Kidney (tissue), 14 donors: ENCODE data around the gene PDE1C. TPM values are rescaled to one million over a fixed set of nuclear protein-coding genes. Genes with fewer than 3 reads are reported as not detected.

ENCODE experiments used
- DNase-seq, 5 donors: peaks; one replicate each; pipeline ENCODE4 v3.0.0-alpha.2; 2013 to 2020
- FAIRE-seq: peaks from 2 replicates; lab custom pipeline; 2012; peaks lifted over from hg19 to GRCh38; lab: Jason Lieb, UNC
- H3K27ac ChIP-seq, 2 donors: one replicate each; pipeline ENCODE4 v1.7.0; 2013; ENCODE audit warnings: low read depth in 2 of 2, low read length in 2 of 2, inconsistent platforms in 1 of 2
- H3K27me3 ChIP-seq: one replicate; pipeline ENCODE4 v1.7.1; 2013; ENCODE audit warnings: low read length, inconsistent platforms; ENCODE audit not compliant: control insufficient read depth, insufficient read depth
- H3K36me3 ChIP-seq, 3 donors: one replicate each; pipeline versions ENCODE4 v1.7.0 to v1.7.1; 2013; ENCODE audit warnings: low read length in 3 of 3, control low read depth in 1 of 3, inconsistent platforms in 1 of 3; ENCODE audit not compliant: insufficient read depth in 3 of 3, control insufficient read depth in 2 of 3
- H3K4me1 ChIP-seq, 3 donors: one replicate each; pipeline versions ENCODE4 v1.7.0 to v1.7.1; 2013; ENCODE audit warnings: low read length in 3 of 3, inconsistent platforms in 1 of 3, low read depth in 1 of 3; ENCODE audit not compliant: control insufficient read depth in 2 of 3, insufficient read depth in 2 of 3
- H3K4me3 ChIP-seq, 3 donors: one replicate each; pipeline versions ENCODE4 v1.7.0 to v1.8.1; 2013; ENCODE audit warnings: low read length in 3 of 3, control low read depth in 1 of 3, inconsistent platforms in 1 of 3
- H3K9ac ChIP-seq, 3 donors: one replicate each; pipeline versions ENCODE4 v1.7.0 to v1.7.1; 2013; ENCODE audit warnings: low read length in 3 of 3, control low read depth in 1 of 3, inconsistent platforms in 1 of 3
- H3K9me3 ChIP-seq, 3 donors: one replicate each; pipeline versions ENCODE4 v1.7.0 to v1.7.1; 2013; ENCODE audit warnings: low read length in 3 of 3, control low read depth in 1 of 3, inconsistent platforms in 1 of 3; ENCODE audit not compliant: control insufficient read depth in 2 of 3, insufficient read depth in 1 of 3
- CTCF ChIP-seq: IDR thresholded peaks from 3 replicates; pipeline ENCODE4 v1.5.1; 2012; ENCODE audit warnings: mild to moderate bottlenecking, moderate library complexity, borderline replicate concordance; ENCODE audit not compliant: insufficient read depth; ENCODE audit errors: extremely low read depth
- intact Hi-C: fragments of 100-400 bp; cut with DNase I; formaldehyde crosslinking; loops from one replicate; pipeline ENCODE4 v1.11.1; 2022
- polyA plus RNA-seq: library from polyadenylated mRNA; stranded (reverse); fragments of 350-450 nt; fragmentation: Illumina TruSeq; extraction: RNeasy Lipid Tissue Mini Kit (QIAGEN cat#74804); gene quantifications from one replicate; pipeline ENCODE4 v1.2.3, GENCODE V29; 2014; ENCODE audit warnings: low read depth, low replicate concordance; ENCODE audit not compliant: insufficient read depth
- total RNA-seq: library from RNA; stranded (reverse); fragmentation: NEBNext Ultra II Directional; extraction: Animal tissue kit (Norgen Biotek cat#: 25700); gene quantifications from one replicate; pipeline ENCODE4 v1.2.1, GENCODE V29; 2021
- donor health status: control.
- donor health status: control.
- donor health status: control.
- donor health status: control.
- donor health status: control.
- donor health status: DM: yes; HTN: yes; CAD: no.
- donor health status: Normal renal cell carcinoma (clear cell type).

The PDE1C gene
- total and polyA plus RNA-seq, 2 donors from 2014 or later: 3.3 to 5.5 TPM

DNA sequence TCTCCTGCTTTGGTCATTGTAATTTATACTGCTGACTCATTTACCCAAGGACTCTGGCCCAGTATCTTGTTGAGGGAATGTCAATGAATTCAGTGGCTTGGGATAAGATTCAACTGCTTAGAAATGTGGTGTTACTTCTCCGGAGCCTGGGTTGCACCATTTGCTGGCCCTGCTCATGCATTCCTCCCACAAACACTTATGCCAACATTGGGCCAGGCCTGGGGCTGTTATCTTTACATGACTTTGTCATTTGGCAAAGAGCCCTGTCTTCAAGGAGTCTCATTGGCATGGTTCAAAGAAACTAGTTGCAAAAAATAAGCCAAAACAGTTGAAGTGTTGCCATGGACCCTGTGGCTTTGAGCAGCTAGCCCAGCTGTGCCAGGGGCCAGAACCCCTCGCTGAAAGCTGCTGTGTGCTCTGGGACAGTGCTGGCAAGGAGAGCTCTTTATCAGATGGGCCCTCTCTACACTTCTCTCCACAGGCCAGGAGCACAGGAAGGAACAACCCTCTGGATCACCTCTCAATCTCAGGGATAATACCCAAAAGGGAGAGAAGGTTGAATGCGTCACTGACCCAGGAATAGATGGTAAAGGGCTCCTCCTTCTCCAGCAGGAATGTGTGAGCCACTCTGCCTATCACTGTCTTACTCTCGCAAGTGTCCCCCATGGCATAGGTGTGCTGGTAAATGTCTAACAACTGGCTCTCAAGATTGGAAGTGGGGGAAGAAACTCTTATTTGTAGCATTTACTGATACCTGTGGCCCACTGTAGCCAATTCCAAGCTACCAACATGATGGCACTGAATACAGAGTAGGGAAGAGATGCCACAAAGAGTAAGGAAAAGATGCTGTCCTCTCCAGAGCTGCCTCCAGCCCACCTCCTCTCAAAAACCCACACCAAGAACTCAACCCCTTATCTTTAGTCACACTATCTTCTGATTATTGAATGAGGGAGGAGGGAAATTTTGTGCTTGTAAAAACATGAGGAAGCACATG lies 23.5 kb upstream of the PDE1C start:
- FAIRE-seq (no peak), DNase-seq (no peak)
- intact Hi-C loops: no loop called here

DNA sequence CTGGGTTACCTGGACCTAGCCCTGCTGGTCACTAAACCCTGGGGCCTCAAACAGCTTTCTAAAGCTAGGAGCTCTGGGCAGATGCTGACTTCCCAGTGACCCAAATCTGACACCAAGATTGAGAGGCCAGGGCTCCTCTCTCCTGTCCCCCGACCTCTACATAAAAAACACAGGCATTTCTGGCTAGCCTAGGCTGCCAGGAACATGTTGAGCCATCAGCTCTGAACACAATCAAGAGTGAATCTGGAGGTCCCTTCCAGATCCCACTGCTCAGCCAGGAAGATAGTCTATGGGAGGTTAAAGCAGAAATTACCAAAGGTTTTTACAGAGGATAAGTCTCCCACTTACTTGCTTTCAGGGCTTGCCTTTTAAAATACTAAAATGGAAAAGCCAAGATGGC lies 22.1 kb upstream of the PDE1C start:
- no peak for FAIRE-seq
- H3K9me3 ChIP-seq: no peaks in the 10 kb centered on the region
- H3K4me3 ChIP-seq: no peak overlapping the region
- H3K27me3 ChIP-seq: no peaks in the 10 kb centered on the region
- no peaks in the 10 kb centered on the region for H3K4me1 ChIP-seq
- H3K36me3 ChIP-seq: no peaks in the 10 kb centered on the region
- intact Hi-C loops: no loop called here
- no peak overlapping the region for H3K9ac ChIP-seq
- no peak for TF ChIP-seq CTCF
- DNase-seq: no peak
- H3K27ac ChIP-seq: no peak overlapping the region

More for the DNA sequence above, 23.5 kb upstream of the PDE1C start:
- Histone ChIP-seq H3K36me3 (no peaks in the 10 kb centered on the region), H3K9ac (no peak overlapping the region), H3K4me3 (no peak overlapping the region), H3K4me1 (no peaks in the 10 kb centered on the region), H3K27me3 (no peaks in the 10 kb centered on the region), H3K27ac (no peak overlapping the region), H3K9me3 (no peaks in the 10 kb centered on the region)
- no peak for TF ChIP-seq CTCF

GRCh38 chr7:32091608-32092210 lies 21.5 kb upstream of the PDE1C start:
- Histone ChIP-seq H3K4me3 (no peak overlapping the region), H3K4me1 (no peaks in the 10 kb centered on the region), H3K27me3 (no peaks in the 10 kb centered on the region), H3K9ac (no peak overlapping the region), H3K36me3 (no peaks in the 10 kb centered on the region), H3K27ac (no peak overlapping the region), H3K9me3 (no peaks in the 10 kb centered on the region)
- no peak for TF ChIP-seq CTCF
- intact Hi-C loops: no loop called here
- DNase-seq: no peak
- FAIRE-seq: no peak
